ENCODE results near the gene RBM26. TPM values are rescaled to one million over a fixed set of nuclear protein-coding genes. Genes with fewer than 3 reads are reported as not detected.

The RBM26 gene
- total RNA-seq, 1 experiment from 2014 or later = 70.5 TPM

GRCh38 chr13:79413521-79413920 is 7.5 kb upstream of the RBM26 start:
- no peak overlapping the region for H4K8ac ChIP-seq (replicated peaks; ENCODE audit: insufficient read length, low read depth, low read length)
- H3K18ac ChIP-seq (ENCODE audit: insufficient read length, low read depth, low read length) = no peak overlapping the region
- TF ChIP-seq, protein P1, sequence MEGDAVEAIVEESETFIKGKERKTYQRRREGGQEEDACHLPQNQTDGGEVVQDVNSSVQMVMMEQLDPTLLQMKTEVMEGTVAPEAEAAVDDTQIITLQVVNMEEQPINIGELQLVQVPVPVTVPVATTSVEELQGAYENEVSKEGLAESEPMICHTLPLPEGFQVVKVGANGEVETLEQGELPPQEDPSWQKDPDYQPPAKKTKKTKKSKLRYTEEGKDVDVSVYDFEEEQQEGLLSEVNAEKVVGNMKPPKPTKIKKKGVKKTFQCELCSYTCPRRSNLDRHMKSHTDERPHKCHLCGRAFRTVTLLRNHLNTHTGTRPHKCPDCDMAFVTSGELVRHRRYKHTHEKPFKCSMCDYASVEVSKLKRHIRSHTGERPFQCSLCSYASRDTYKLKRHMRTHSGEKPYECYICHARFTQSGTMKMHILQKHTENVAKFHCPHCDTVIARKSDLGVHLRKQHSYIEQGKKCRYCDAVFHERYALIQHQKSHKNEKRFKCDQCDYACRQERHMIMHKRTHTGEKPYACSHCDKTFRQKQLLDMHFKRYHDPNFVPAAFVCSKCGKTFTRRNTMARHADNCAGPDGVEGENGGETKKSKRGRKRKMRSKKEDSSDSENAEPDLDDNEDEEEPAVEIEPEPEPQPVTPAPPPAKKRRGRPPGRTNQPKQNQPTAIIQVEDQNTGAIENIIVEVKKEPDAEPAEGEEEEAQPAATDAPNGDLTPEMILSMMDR (conservative IDR thresholded peaks at IDR 0.05) = no peak
- no peaks in the 10 kb centered on the region for H3K9me3 ChIP-seq (ENCODE audit: control insufficient read depth, low read depth, low read length)
- H3K4me1 ChIP-seq (ENCODE audit: insufficient read depth, low read length) = no peaks in the 10 kb centered on the region
- H3K4me3 Mint-ChIP-seq = no peak overlapping the region
- H3K4ac ChIP-seq (ENCODE audit: low read depth, low read length) = no peak overlapping the region
- H3K79me2 ChIP-seq (ENCODE audit: insufficient read depth, low read length) = no peaks in the 10 kb centered on the region
- no peak overlapping the region for H2AFZ ChIP-seq (ENCODE audit: low read length)
- DNase-seq = no peak
- no peak overlapping the region for H3K14ac ChIP-seq (ENCODE audit: insufficient read depth, low read length)
- no peak overlapping the region for H2BK120ac ChIP-seq (ENCODE audit: low read depth, low read length, poor library complexity, severe bottlenecking)
- WGBS (ENCODE audit: extremely low coverage, insufficient read length, low lambda C conversion rate) = no CpG with 5 or more reads among the region's 3 CpGs
- no peak overlapping the region for H3K9ac ChIP-seq (ENCODE audit: extremely low read depth, insufficient read length, low read length)
- no peak overlapping the region for H2BK20ac ChIP-seq (ENCODE audit: low read depth, low read length, poor library complexity, severe bottlenecking)
- H3T11ph ChIP-seq (ENCODE audit: low read length) = no peak overlapping the region
- H2BK15ac ChIP-seq (ENCODE audit: low read depth, low read length) = no peak overlapping the region
- H3K27me3 Mint-ChIP-seq (ENCODE audit: low read depth) = no peaks in the 10 kb centered on the region
- H3K4me1 Mint-ChIP-seq = no peaks in the 10 kb centered on the region
- H4K20me1 ChIP-seq (ENCODE audit: control insufficient read depth, insufficient read depth, insufficient read length) = no peaks in the 10 kb centered on the region
- H3K23ac ChIP-seq (ENCODE audit: insufficient read length, low read depth, low read length) = no peak overlapping the region
- no peak overlapping the region for H3K27ac ChIP-seq (ENCODE audit: insufficient read length, low read depth, low read length)
- no peak overlapping the region for H4K91ac ChIP-seq (ENCODE audit: insufficient read length, low read depth, low read length)
- no peaks in the 10 kb centered on the region for H3K23me2 ChIP-seq (ENCODE audit: insufficient read length, low read depth, low read length, poor library complexity, severe bottlenecking)
- H3K79me1 ChIP-seq (ENCODE audit: insufficient read depth, low read depth, low read length, poor library complexity, severe bottlenecking) = no peaks in the 10 kb centered on the region
- no peak overlapping the region for H3K56ac ChIP-seq (ENCODE audit: insufficient read length, low read depth, low read length)
- no peak overlapping the region for H4K5ac ChIP-seq (ENCODE audit: insufficient read length, low read depth, low read length)
- no peak overlapping the region for H2BK12ac ChIP-seq (ENCODE audit: insufficient read length, low read depth, low read length)
- H2AK5ac ChIP-seq (ENCODE audit: insufficient read length, low read length) = no peak overlapping the region
- H3K36me3 Mint-ChIP-seq (ENCODE audit: insufficient read depth in 1 of 3, low read depth in 3 of 3) = no peaks in the 10 kb centered on the region
- no peak overlapping the region for H2BK5ac ChIP-seq (ENCODE audit: insufficient read length, low read length)
- no peak overlapping the region for H3K27ac Mint-ChIP-seq
- no peaks in the 10 kb centered on the region for H3K27me3 ChIP-seq (ENCODE audit: insufficient read depth, low read length)
- no peaks in the 10 kb centered on the region for H3K9me3 Mint-ChIP-seq
- no peak overlapping the region for H3K4me2 ChIP-seq (ENCODE audit: insufficient read depth, insufficient read length, low read length)
